ENCODE results near the gene NT5DC4. TPM values are rescaled to one million over a fixed set of nuclear protein-coding genes. Genes with fewer than 3 reads are reported as not detected.

The NT5DC4 gene
- total RNA-seq, 1 donor from 2014 or later: not detected

DNA sequence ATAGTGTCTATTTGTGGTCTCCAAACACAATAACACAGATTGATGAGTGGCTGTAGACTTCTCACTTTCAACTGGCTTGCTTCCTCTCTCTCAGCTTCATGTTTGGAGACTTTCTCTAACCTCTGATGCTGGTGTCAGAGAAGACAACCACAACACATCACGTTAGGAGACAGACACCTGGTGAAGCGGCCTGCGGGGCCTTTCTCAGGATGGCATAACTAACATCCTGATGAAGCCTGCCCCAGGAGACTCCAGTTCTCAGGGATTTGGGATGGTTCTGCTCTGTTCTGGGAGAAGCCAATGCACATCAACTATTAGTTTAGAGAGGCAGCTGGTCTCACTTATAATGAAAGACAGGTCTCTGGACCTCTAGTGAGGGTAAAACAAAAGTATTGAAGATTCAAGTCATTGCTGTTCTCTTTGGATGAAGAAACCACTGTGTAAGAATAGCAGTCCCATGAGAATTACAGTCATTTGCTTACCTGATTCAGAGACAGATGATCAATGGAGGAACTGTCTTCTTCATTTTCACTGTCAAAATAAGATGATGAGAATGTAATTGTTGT lies 61.5 kb downstream of the NT5DC4 start:
- TF ChIP-seq, protein P1, sequence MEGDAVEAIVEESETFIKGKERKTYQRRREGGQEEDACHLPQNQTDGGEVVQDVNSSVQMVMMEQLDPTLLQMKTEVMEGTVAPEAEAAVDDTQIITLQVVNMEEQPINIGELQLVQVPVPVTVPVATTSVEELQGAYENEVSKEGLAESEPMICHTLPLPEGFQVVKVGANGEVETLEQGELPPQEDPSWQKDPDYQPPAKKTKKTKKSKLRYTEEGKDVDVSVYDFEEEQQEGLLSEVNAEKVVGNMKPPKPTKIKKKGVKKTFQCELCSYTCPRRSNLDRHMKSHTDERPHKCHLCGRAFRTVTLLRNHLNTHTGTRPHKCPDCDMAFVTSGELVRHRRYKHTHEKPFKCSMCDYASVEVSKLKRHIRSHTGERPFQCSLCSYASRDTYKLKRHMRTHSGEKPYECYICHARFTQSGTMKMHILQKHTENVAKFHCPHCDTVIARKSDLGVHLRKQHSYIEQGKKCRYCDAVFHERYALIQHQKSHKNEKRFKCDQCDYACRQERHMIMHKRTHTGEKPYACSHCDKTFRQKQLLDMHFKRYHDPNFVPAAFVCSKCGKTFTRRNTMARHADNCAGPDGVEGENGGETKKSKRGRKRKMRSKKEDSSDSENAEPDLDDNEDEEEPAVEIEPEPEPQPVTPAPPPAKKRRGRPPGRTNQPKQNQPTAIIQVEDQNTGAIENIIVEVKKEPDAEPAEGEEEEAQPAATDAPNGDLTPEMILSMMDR (IDR thresholded peaks at IDR 0.05; ENCODE audit: unreplicated experiment): no peak
- H3K36me3 Mint-ChIP-seq (ENCODE audit: low read depth, unreplicated experiment): no peaks in the 10 kb centered on the region
- no peaks in the 10 kb centered on the region for H3K9me3 Mint-ChIP-seq (ENCODE audit: unreplicated experiment)

DNA sequence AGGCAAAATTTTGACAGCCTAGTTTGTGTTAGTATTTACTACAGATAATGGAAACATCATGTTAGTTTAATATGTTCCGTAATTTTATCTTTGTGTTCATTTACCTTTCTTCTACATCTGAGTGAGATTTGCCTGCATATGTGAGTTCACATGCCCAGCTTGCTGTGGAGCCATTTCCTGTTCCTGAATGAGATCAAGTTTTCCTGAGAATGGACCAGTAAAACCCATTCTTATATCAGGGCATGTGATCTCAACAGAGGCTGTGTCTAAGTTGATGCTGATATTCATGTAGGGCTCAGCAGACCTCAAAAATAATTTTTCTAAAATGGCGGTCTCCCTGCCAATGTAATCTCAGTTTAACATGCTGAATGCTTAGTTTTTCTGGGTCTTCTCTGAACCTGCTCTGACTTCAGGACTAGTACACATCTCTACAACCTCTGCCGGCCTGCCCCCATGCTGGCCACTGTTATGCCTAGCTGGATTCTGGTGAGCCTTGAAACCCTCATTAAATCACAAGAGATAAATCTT lies 62.4 kb downstream of the NT5DC4 start:
- no peak overlapping the region for H3K27ac Mint-ChIP-seq (ENCODE audit: unreplicated experiment)
- H3K27me3 Mint-ChIP-seq (ENCODE audit: unreplicated experiment): peaks cover 2% of the 10 kb centered on the region
- DNase-seq (ENCODE audit: low spot score): no peak
- H3K36me3 Mint-ChIP-seq (ENCODE audit: low read depth, unreplicated experiment): no peaks in the 10 kb centered on the region
- TF ChIP-seq, protein P1 (IDR thresholded peaks at IDR 0.05; ENCODE audit: unreplicated experiment): no peak
- H3K4me3 Mint-ChIP-seq (ENCODE audit: unreplicated experiment): no peak overlapping the region
- H3K4me1 Mint-ChIP-seq (ENCODE audit: unreplicated experiment): peaks cover 17% of the 10 kb centered on the region
- H3K9me3 Mint-ChIP-seq (ENCODE audit: unreplicated experiment): no peaks in the 10 kb centered on the region

More for the DNA sequence above, 61.5 kb downstream of the NT5DC4 start:
- Mint-ChIP-seq H3K4me1 (ENCODE audit: unreplicated experiment) (peaks cover 17% of the 10 kb centered on the region), H3K4me3 (ENCODE audit: unreplicated experiment) (no peak overlapping the region), H3K27me3 (ENCODE audit: unreplicated experiment) (peaks cover 2% of the 10 kb centered on the region), H3K27ac (ENCODE audit: unreplicated experiment) (no peak overlapping the region)
- no peak for DNase-seq (ENCODE audit: low spot score)

DNA sequence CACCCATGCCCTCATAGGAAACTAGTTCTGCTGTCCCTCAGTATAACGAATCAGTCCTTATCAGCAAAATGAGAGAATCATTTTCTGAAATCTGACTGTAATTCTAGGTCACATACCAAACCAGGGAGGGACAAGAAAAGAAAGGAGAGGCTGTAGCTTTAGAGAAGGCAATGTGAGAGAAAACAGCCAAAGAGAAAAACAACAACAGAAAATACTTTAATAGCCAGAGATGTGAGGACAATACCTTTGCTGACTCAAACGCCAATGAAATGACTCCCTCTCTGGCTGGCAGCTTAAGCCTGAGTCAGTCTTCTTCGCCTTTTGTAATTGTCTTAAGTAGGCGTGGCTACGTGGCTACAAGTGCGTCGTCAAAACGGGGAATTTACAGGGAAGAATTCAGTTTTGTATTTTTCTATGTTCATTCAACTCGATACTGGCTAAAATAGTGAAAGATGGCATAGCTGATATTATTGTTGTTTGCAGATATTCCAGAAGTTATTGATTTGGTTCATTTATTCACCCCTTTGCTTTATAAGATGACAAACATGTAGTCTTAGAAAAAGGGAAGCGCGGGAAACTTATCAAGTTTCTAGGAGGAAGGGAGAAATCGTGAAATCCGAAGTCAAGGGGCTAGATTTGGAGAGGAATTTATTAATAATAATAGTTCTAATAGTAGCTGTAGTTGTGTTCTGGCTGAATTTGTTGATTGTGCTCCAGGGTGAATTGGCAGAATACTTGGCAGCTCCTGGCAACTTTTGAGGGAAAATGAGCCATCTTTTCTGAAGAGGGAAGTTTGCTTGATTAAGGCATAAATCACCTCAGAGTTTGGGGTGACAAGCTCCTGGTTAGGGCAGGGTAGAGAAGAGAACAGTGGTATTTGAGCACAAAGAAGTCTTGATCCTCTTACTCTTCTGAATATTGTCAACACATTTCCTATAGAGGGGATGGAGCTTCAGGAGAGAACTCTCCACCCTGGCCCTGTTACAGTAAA lies 63.7 kb downstream of the NT5DC4 start, which contains the start of gene IL1A:
TSS of gene IL1A (minus strand) at position 295 of the 991 bp plus-strand sequence. CDS start 723 bp downstream, outside the sequence.
- H3K36me3 Mint-ChIP-seq (ENCODE audit: low read depth, unreplicated experiment): no peaks in the 10 kb centered on the region
- no peak within 1 kb of the TSS for H3K4me3 Mint-ChIP-seq (ENCODE audit: unreplicated experiment)
- H3K4me1 Mint-ChIP-seq (ENCODE audit: unreplicated experiment): peaks cover 17% of the 10 kb centered on the region

DNA sequence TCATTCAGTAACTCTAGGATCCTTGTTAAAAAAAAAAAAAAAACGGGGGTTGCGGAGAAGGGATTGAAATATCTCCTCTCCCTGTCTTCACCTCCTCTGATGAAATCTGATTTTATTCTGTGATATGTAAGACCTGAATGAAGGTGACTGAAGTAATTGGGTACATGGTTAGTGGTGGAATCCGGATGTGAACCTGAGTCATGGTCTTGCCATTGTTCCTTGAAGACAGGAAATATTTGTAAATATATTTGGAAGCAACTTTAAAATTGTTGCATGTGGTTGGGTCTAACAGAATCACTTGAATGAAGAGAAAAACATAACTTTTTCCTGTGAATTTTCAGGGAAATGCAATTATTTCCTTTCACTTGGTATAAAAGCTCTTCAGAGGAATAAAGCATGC lies 66.5 kb downstream of the NT5DC4 start:
- Mint-ChIP-seq H3K27ac (ENCODE audit: unreplicated experiment) (no peak overlapping the region), H3K4me1 (ENCODE audit: unreplicated experiment) (peaks cover 17% of the 10 kb centered on the region), H3K27me3 (ENCODE audit: unreplicated experiment) (peaks cover 2% of the 10 kb centered on the region), H3K36me3 (ENCODE audit: low read depth, unreplicated experiment) (no peaks in the 10 kb centered on the region), H3K4me3 (ENCODE audit: unreplicated experiment) (no peak overlapping the region), H3K9me3 (ENCODE audit: unreplicated experiment) (no peaks in the 10 kb centered on the region)
- DNase-seq (ENCODE audit: low spot score): no peak
- TF ChIP-seq, protein P1 (IDR thresholded peaks at IDR 0.05; ENCODE audit: unreplicated experiment): no peak

More for the DNA sequence above, 63.7 kb downstream of the NT5DC4 start, which contains the start of gene IL1A:
- Mint-ChIP-seq H3K27me3 (ENCODE audit: unreplicated experiment) (peaks cover 2% of the 10 kb centered on the region), H3K9me3 (ENCODE audit: unreplicated experiment) (no peaks in the 10 kb centered on the region), H3K27ac (ENCODE audit: unreplicated experiment) (no peak within 1 kb of the TSS)
- TF ChIP-seq, protein P1 (IDR thresholded peaks at IDR 0.05; ENCODE audit: unreplicated experiment): no peak
- no peak for DNase-seq (ENCODE audit: low spot score)
